IMR-90 (cell line): ENCODE results near the gene PTPRG. TPM values are rescaled to one million over a fixed set of nuclear protein-coding genes. Genes with fewer than 3 reads are reported as not detected.

Experiments
- ATAC-seq: fragments of 200-7000 bp; cut with Tn5 transposase; 2 replicates; pipeline ENCODE4 v1.9.1; 2020; ENCODE audit warnings: low read depth, mild to moderate bottlenecking, moderate library complexity
- BruUV-seq: library from RNA; stranded (reverse); fragments of 400-500 nt; replicated peaks from 2 replicates; lab custom pipeline; 2021; lab: Mats Ljungman, UMichigan
- CTCF ChIA-PET: fragments of 300-600 bp; formaldehyde crosslinking; extraction: SDS; loops from one replicate; lab custom pipeline; 2021; ENCODE audit warnings: antibody characterized with exemption; lab: Yijun Ruan, JAX
- POLR2A ChIA-PET: fragments of 300-600 bp; sonication (Branson Sonifier 250); formaldehyde crosslinking; loops from one replicate; lab custom pipeline; 2022; ENCODE audit warnings: antibody characterized with exemption; ENCODE audit not compliant: unreplicated experiment; lab: Charles Lee
- DNase-seq: peaks from one replicate; pipeline ENCODE4 v3.0.0; 2013
- H2AFZ ChIP-seq: replicated peaks from 2 replicates; pipeline ENCODE3; 2013; ENCODE audit warnings: low read length, mild to moderate bottlenecking; ENCODE audit not compliant: poor library complexity
- H2AK5ac ChIP-seq: 2 replicates; pipeline ENCODE4 v1.6.1; 2013; ENCODE audit warnings: low read depth, low read length, inconsistent platforms
- H2AK9ac ChIP-seq: replicated peaks from 2 replicates; pipeline ENCODE3; 2013; ENCODE audit warnings: mild to moderate bottlenecking, low read depth, low read length, moderate library complexity; ENCODE audit not compliant: poor library complexity
- H2BK120ac ChIP-seq: 2 replicates; pipeline ENCODE4 v1.6.1; 2013; ENCODE audit warnings: low read depth, low read length, inconsistent platforms
- H2BK15ac ChIP-seq: 3 replicates; pipeline ENCODE4 v1.6.1; 2013; ENCODE audit warnings: low read depth, low read length, inconsistent platforms
- H2BK20ac ChIP-seq: 2 replicates; pipeline ENCODE4 v1.6.1; 2013; ENCODE audit warnings: low read depth, mild to moderate bottlenecking, inconsistent platforms, low read length, moderate library complexity
- H2BK5ac ChIP-seq: 2 replicates; pipeline ENCODE4 v1.6.1; 2013; ENCODE audit warnings: mild to moderate bottlenecking, low read depth, low read length, inconsistent platforms; ENCODE audit not compliant: poor library complexity, severe bottlenecking
- H3K14ac ChIP-seq: replicated peaks from 2 replicates; pipeline ENCODE4 v1.6.1; 2013; ENCODE audit warnings: low read depth, low read length, inconsistent platforms
- H3K18ac ChIP-seq: 2 replicates; pipeline ENCODE4 v1.6.1; 2013; ENCODE audit warnings: low read depth, low read length, control low read depth
- H3K23ac ChIP-seq: 2 replicates; pipeline ENCODE4 v1.6.1; 2013; ENCODE audit warnings: low read depth, low read length, inconsistent platforms
- H3K27ac ChIP-seq: 2 replicates; pipeline ENCODE4 v1.5.1; 2013; ENCODE audit warnings: mild to moderate bottlenecking, control low read depth, low read length; ENCODE audit not compliant: insufficient read depth
- H3K27me3 ChIP-seq: 2 replicates; pipeline ENCODE4 v1.6.1; 2013; ENCODE audit warnings: low read length; ENCODE audit not compliant: control insufficient read depth, insufficient read depth
- H3K36me3 ChIP-seq: 2 replicates; pipeline ENCODE4 v1.6.1; 2013; ENCODE audit warnings: low read length, mixed read lengths; ENCODE audit not compliant: control insufficient read depth, insufficient read depth
- H3K4ac ChIP-seq: 2 replicates; pipeline ENCODE4 v1.6.1; 2013; ENCODE audit warnings: low read depth, low read length, inconsistent platforms
- H3K4me1 ChIP-seq: 2 replicates; pipeline ENCODE4 v1.6.1; 2013; ENCODE audit warnings: low read length, mixed read lengths; ENCODE audit not compliant: control insufficient read depth, insufficient read depth
- H3K4me2 ChIP-seq: 2 replicates; pipeline ENCODE4 v1.6.1; 2013; ENCODE audit warnings: low read depth, mild to moderate bottlenecking, control low read depth, low read length, moderate library complexity
- H3K4me3 ChIP-seq: 2 replicates; pipeline ENCODE4 v1.5.1; 2013; ENCODE audit warnings: low read depth, mild to moderate bottlenecking, control low read depth, low read length, moderate library complexity; ENCODE audit not compliant: insufficient read depth
- H3K56ac ChIP-seq: 2 replicates; pipeline ENCODE4 v1.6.1; 2013; ENCODE audit warnings: low read length, inconsistent platforms; ENCODE audit not compliant: insufficient read depth; ENCODE audit errors: extremely low read depth
- H3K79me1 ChIP-seq, 2 experiments: 2 replicates each; pipeline ENCODE4 v1.6.1; 2013; ENCODE audit warnings: low read length in 2 of 2, inconsistent platforms in 1 of 2, low read depth in 1 of 2
- H3K9ac ChIP-seq: 2 replicates; pipeline ENCODE4 v1.6.1; 2013; ENCODE audit warnings: low read depth, low read length, control low read depth
- H3K9me1 ChIP-seq: 2 replicates; pipeline ENCODE4 v1.6.1; 2013; ENCODE audit warnings: low read length, inconsistent platforms; ENCODE audit not compliant: insufficient read depth
- H3K9me3 ChIP-seq: 2 replicates; pipeline ENCODE4 v1.6.1; 2013; ENCODE audit warnings: low read length; ENCODE audit not compliant: control insufficient read depth, insufficient read depth
- H4K20me1 ChIP-seq: 2 replicates; pipeline ENCODE4 v1.6.1; 2013; ENCODE audit warnings: low read length, inconsistent platforms; ENCODE audit not compliant: insufficient read depth
- H4K5ac ChIP-seq: 2 replicates; pipeline ENCODE4 v1.6.1; 2013; ENCODE audit warnings: mild to moderate bottlenecking, low read depth, low read length, control low read depth
- H4K8ac ChIP-seq, 2 experiments: 2 replicates each; pipeline ENCODE4 v1.6.1; 2013; ENCODE audit warnings: low read depth in 2 of 2, low read length in 2 of 2, control low read depth in 1 of 2, inconsistent platforms in 1 of 2
- H4K91ac ChIP-seq: 2 replicates; pipeline ENCODE4 v1.6.1; 2013; ENCODE audit warnings: low read depth, low read length, inconsistent platforms; ENCODE audit not compliant: insufficient read depth
- FOS ChIP-seq: fragments of 150-350 bp; IDR thresholded peaks from 2 replicates; pipeline ENCODE4 v1.6.1; 2016; ENCODE audit warnings: low read depth, low read length
- WGBS, 2 experiments: methylation state at CpG; one replicate each; pipeline versions ENCODE4 v1.1.5 to v1.1.7; 2013; ENCODE audit warnings: missing lambda C conversion rate in 2 of 2; ENCODE audit not compliant: insufficient read length in 1 of 2; ENCODE audit errors: extremely low coverage in 2 of 2; 5-methylcytosine and 5-hydroxymethylcytosine counted together
- dilution Hi-C: fragments of 300-500 bp; cut with HindIII; formaldehyde crosslinking; loops from one replicate; pipeline ENCODE4 v1.14.3; 2018; ENCODE audit warnings: low sequenced_read_pairs; ENCODE audit not compliant: unreplicated experiment
- in situ Hi-C: fragments of 300-500 bp; cut with MboI; formaldehyde crosslinking; loops from 3 replicates; pipeline ENCODE4 v1.14.3; 2019; ENCODE audit warnings: low sequenced_read_pairs, inconsistent platforms, mixed read lengths
- intact Hi-C: fragments of 100-400 bp; cut with micrococcal nuclease; formaldehyde crosslinking; loops from 2 replicates; pipeline ENCODE4 v1.10.0; 2022
- polyA plus RNA-seq, 3 experiments: library from polyadenylated mRNA; depleted of rRNA; stranded (reverse); fragments of >200 nt; gene quantifications; 2 replicates each; pipeline ENCODE4 v1.2.3, GENCODE V29; 2012; ENCODE audit warnings: low replicate concordance in 1 of 3
- total RNA-seq: library from RNA; depleted of rRNA; stranded (reverse); fragments of >200 nt; gene quantifications from 2 replicates; pipeline ENCODE4 v1.2.3, GENCODE V29; 2012

The PTPRG gene
- total and polyA plus RNA-seq, 2 of the 4 experiments (the other 2 are of a cell fraction), result 7.7 to 31.0 TPM

DNA sequence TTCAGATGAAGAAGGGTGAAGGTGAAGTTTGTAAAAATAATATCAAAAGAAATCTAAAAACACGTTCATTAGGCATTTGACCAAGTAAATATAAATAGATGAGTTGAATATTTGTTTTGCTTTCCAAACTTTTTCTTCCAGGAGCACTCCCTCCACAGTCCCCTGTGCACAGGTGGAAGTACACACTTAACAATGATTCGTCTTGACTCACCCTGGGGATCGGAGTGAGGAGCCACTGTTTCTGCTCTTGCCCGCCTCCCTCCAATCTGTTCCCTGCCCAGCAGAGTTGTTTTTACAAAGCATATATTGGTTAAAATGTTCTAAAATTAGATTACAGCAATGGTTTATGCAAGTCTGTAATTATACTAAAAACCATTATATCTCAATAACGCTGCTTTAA is 175.1 kb downstream of the PTPRG start:
- Histone ChIP-seq H2AFZ (no peak overlapping the region), H2BK15ac (no peak overlapping the region), H2AK9ac (no peak overlapping the region), H2AK5ac (no peak overlapping the region), H3K4me1 (no peaks in the 10 kb centered on the region), H2BK5ac (no peak overlapping the region), H4K91ac (no peak overlapping the region), H3K23ac (no peak overlapping the region), H2BK20ac (no peak overlapping the region), H3K27ac (no peak overlapping the region), H4K20me1 (peaks cover 10% of the 10 kb centered on the region; the same call in 1 of the 2 replicates), H2BK120ac (no peak overlapping the region), H3K4ac (no peak overlapping the region), H3K14ac (no peak overlapping the region), H3K9ac (no peak overlapping the region), H3K4me3 (no peak overlapping the region), H3K9me1 (no peaks in the 10 kb centered on the region; the same call in 1 of the 2 replicates), H4K8ac (no peak overlapping the region), H4K5ac (no peak overlapping the region), H3K18ac (no peak overlapping the region), H3K9me3 (no peaks in the 10 kb centered on the region), H3K56ac (no peak overlapping the region), H3K79me1 (peaks cover 13 to 41% of the 10 kb centered on the region in 2 experiments), H3K4me2 (no peak overlapping the region), H3K36me3 (no peaks in the 10 kb centered on the region), H3K27me3 (no peaks in the 10 kb centered on the region)
- intact Hi-C loops, result no loop called here
- ATAC-seq, result no peak
- WGBS, 2 experiments, result no CpG with 5 or more reads among the region's 5 CpGs
- no peak for TF ChIP-seq FOS
- ChIA-PET POLR2A (no interaction called here), CTCF (no interaction called here)
- dilution Hi-C loops, result no loop called here
- in situ Hi-C loops, result no loop called here
- DNase-seq, result peak; percentile 7
- BruUV-seq, result no TSS peak
